GM12891 (cell line): ENCODE results near the gene KCNQ2.

Experiments used
- POLR2A ChIP-seq: IDR thresholded peaks from 2 replicates; pipeline ENCODE4 v1.6.1; 2011; ENCODE audit warnings: low read depth, low read length, control low read depth
- POLR2AphosphoS5 ChIP-seq: IDR thresholded peaks from 2 replicates; pipeline ENCODE4 v1.6.1; 2011; ENCODE audit warnings: low read depth, low read length, control low read depth
- TAF1 ChIP-seq: IDR thresholded peaks from 2 replicates; pipeline ENCODE4 v1.6.1; 2011; ENCODE audit warnings: low read depth, low read length, control low read depth

- TF ChIP-seq POLR2AphosphoS5 (no peak), POLR2A (no peak), TAF1 (no peak)
Observed at GRCh38 chr20:63477944-63478343, 5.5 kb upstream of the KCNQ2 start.
